Activated CD8-positive, alpha-beta T cell treated with anti-CD3 and anti-CD28 coated beads for 36 hours (primary cell): ENCODE data around the gene C4B. TPM values are rescaled to one million over a fixed set of nuclear protein-coding genes. Genes with fewer than 3 reads are reported as not detected.
"Not testable (repeated sequence)": the region's sequence is repeated elsewhere in the genome, so short reads cannot be mapped to it uniquely, and the experiment has no call there.

Experiments used
- ATAC-seq: fragments of 200-7000 bp; cut with Tn5 transposase; one replicate; pipeline ENCODE4 v1.10.0; 2021; ENCODE audit warnings: mild to moderate bottlenecking, moderate library complexity
- CTCF ChIA-PET: fragments of 350-600 bp; sonication (Branson Sonifier 250); formaldehyde crosslinking; loops from one replicate; lab custom pipeline; 2021; ENCODE audit warnings: antibody characterized with exemption; lab: Charles Lee
- POLR2A ChIA-PET: fragments of 350-600 bp; sonication (Branson Sonifier 250); formaldehyde crosslinking; loops from one replicate; lab custom pipeline; 2021; ENCODE audit warnings: antibody characterized with exemption; lab: Charles Lee
- DNase-seq: peaks from one replicate; pipeline ENCODE4 v3.0.0-alpha.2; 2020
- H3K27ac Mint-ChIP-seq: one replicate; pipeline ENCODE4 v1.8.0; 2021; ENCODE audit warnings: mild to moderate bottlenecking, mixed read lengths
- H3K27me3 Mint-ChIP-seq: one replicate; pipeline ENCODE4 v1.8.0; 2021; ENCODE audit warnings: mixed read lengths
- H3K36me3 Mint-ChIP-seq: one replicate; pipeline ENCODE4 v1.8.0; 2021; ENCODE audit warnings: low read depth, mixed read lengths
- H3K4me1 Mint-ChIP-seq: one replicate; pipeline ENCODE4 v1.8.0; 2021; ENCODE audit warnings: low read depth, mixed read lengths
- H3K4me3 Mint-ChIP-seq: one replicate; pipeline ENCODE4 v1.8.0; 2021; ENCODE audit warnings: mild to moderate bottlenecking, moderate library complexity, mixed read lengths
- H3K9me3 Mint-ChIP-seq: one replicate; pipeline ENCODE4 v1.8.0; 2021; ENCODE audit warnings: mixed read lengths
- intact Hi-C: fragments of 100-400 bp; cut with micrococcal nuclease; formaldehyde crosslinking; loops from one replicate; pipeline ENCODE4 v1.10.0; 2022
- total RNA-seq, 2 experiments: library from RNA; stranded (reverse); gene quantifications; one replicate each; pipeline ENCODE4 v1.2.3, GENCODE V29; 2021
- TF ChIP-seq, protein P1 (sequence below): fragments of 200-600 bp; IDR thresholded peaks from one replicate; pipeline ENCODE4 v1.8.0; 2022; ENCODE audit warnings: antibody characterized with exemption, mild to moderate bottlenecking

The C4B gene
- total RNA-seq, 2 experiments from 2014 or later = 2.7 to 3.3 TPM

- intact Hi-C loops = no loop called here
- H3K9me3 Mint-ChIP-seq = no peaks in the 10 kb centered on the region
Measured at GRCh38 chr6:32060966-32061655, 46.5 kb downstream of the C4B start.

DNA sequence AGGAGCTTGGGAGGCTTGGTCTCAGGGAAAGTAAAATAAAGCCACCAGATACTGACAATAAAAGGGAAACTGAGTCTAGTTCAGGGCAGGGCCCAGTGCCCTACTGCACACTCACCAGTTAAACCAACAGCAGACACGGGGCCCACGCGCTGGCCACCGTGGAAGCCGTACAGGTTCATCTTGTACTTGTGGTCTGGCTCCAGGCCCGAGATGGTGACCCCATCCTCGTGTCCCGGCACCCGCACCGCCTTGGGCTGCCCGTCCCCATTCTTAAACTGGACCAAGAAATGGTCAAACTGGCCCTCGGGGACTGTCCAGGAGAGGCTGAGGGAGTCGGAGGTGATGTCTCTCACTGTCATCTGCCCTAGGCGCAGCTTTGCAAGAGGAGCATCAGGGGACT is 50.1 kb downstream of the C4B start:
- CTCF ChIA-PET = no interaction called here
- Mint-ChIP-seq H3K36me3 (no peaks in the 10 kb centered on the region), H3K4me3 (no peak overlapping the region)

More at GRCh38 chr6:32060966-32061655, 46.5 kb downstream of the C4B start:
- ChIA-PET POLR2A (no interaction called here), CTCF (no interaction called here)
- H3K27ac Mint-ChIP-seq = no peak overlapping the region
- H3K27me3 Mint-ChIP-seq = no peaks in the 10 kb centered on the region
- ATAC-seq (no peak), DNase-seq (no peak)
- H3K4me1 Mint-ChIP-seq = no peaks in the 10 kb centered on the region
- no peaks in the 10 kb centered on the region for H3K36me3 Mint-ChIP-seq
- TF ChIP-seq, protein P1, sequence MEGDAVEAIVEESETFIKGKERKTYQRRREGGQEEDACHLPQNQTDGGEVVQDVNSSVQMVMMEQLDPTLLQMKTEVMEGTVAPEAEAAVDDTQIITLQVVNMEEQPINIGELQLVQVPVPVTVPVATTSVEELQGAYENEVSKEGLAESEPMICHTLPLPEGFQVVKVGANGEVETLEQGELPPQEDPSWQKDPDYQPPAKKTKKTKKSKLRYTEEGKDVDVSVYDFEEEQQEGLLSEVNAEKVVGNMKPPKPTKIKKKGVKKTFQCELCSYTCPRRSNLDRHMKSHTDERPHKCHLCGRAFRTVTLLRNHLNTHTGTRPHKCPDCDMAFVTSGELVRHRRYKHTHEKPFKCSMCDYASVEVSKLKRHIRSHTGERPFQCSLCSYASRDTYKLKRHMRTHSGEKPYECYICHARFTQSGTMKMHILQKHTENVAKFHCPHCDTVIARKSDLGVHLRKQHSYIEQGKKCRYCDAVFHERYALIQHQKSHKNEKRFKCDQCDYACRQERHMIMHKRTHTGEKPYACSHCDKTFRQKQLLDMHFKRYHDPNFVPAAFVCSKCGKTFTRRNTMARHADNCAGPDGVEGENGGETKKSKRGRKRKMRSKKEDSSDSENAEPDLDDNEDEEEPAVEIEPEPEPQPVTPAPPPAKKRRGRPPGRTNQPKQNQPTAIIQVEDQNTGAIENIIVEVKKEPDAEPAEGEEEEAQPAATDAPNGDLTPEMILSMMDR = no peak
- no peak overlapping the region for H3K4me3 Mint-ChIP-seq

DNA sequence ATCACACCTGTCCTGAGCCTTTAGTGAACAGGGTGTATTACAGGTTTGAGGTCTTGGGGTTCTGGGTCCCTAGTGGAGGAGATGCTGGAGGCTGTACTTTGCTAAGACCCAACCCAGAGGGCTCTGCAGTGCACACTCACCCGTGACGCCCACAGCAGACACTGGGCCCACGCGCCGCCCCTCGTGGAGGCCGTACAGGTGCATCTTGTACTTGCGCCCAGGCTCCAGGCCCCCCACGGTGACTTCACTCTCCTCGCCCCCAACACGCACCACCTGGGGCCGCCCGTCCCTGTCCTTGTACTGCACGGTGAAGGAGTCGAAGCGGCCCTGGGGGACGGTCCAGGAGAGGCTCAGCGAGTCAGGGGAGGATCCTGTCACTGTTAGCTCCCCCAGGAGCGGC is 52.9 kb downstream of the C4B start:
- CTCF ChIA-PET, H3K27ac Mint-ChIP-seq, H3K4me1 Mint-ChIP-seq, H3K36me3 Mint-ChIP-seq, ATAC-seq, H3K9me3 Mint-ChIP-seq, POLR2A ChIA-PET, intact Hi-C loops, DNase-seq, H3K27me3 Mint-ChIP-seq, H3K4me3 Mint-ChIP-seq: not testable (repeated sequence)

More for the DNA sequence above, 50.1 kb downstream of the C4B start:
- ATAC-seq (no peak), DNase-seq (no peak)
- intact Hi-C loops = no loop called here
- Mint-ChIP-seq H3K9me3 (no peaks in the 10 kb centered on the region), H3K27me3 (no peaks in the 10 kb centered on the region), H3K4me1 (no peaks in the 10 kb centered on the region), H3K27ac (no peak overlapping the region)
- TF ChIP-seq, protein P1 = no peak
- POLR2A ChIA-PET = no interaction called here

GRCh38 chr6:32068315-32068714 is 53.7 kb downstream of the C4B start:
- H3K4me1 Mint-ChIP-seq, H3K9me3 Mint-ChIP-seq, DNase-seq, ATAC-seq, intact Hi-C loops, H3K27ac Mint-ChIP-seq, H3K27me3 Mint-ChIP-seq, POLR2A ChIA-PET, H3K4me3 Mint-ChIP-seq, H3K36me3 Mint-ChIP-seq, CTCF ChIA-PET: not testable (repeated sequence)

DNA sequence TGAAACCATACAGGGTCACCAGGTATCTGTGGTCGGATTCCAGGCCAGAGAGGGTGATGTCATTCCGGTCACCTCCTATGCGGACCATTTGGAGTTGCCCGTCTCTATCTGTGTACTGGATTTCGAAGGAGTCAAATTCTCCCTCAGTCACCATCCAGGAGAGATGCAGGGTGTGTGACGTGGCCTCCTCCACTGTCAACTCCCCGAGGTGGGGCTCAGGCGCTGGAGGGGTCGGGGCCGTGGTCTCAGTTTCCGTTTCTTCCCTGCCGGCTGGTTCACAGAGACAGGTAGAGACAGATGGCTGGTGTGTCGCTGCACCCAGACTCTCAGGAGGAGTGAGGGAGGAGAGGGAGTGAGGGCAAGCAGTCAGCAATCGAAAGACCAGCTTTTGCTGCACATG is 54.3 kb downstream of the C4B start:
- POLR2A ChIA-PET = no interaction called here
- CTCF ChIA-PET = no interaction called here
- ATAC-seq = no peak
- H3K27ac Mint-ChIP-seq = no peak overlapping the region
- no peaks in the 10 kb centered on the region for H3K36me3 Mint-ChIP-seq
- intact Hi-C loops = no loop called here
- no peak overlapping the region for H3K4me3 Mint-ChIP-seq
- no peaks in the 10 kb centered on the region for H3K4me1 Mint-ChIP-seq
- DNase-seq = no peak
- H3K9me3 Mint-ChIP-seq = no peaks in the 10 kb centered on the region
- no peaks in the 10 kb centered on the region for H3K27me3 Mint-ChIP-seq
- TF ChIP-seq, protein P1 = no peak

- Mint-ChIP-seq H3K36me3 (no peaks in the 10 kb centered on the region), H3K27ac (no peak overlapping the region), H3K4me1 (no peaks in the 10 kb centered on the region), H3K4me3 (no peak overlapping the region), H3K27me3 (no peaks in the 10 kb centered on the region), H3K9me3 (no peaks in the 10 kb centered on the region)
- no peak for DNase-seq
- ChIA-PET POLR2A (no interaction called here), CTCF (no interaction called here)
- intact Hi-C loops = no loop called here
- TF ChIP-seq, protein P1 = no peak
- no peak for ATAC-seq
Measured at GRCh38 chr6:32069460-32069859, 54.9 kb downstream of the C4B start.
